8988T (cell line): Measurements from ENCODE around the gene IER3.
A peak's percentile ranks its signal among the peaks of the same experiment; 100 is the strongest.
"Not testable (repeated sequence)": the region's sequence is repeated elsewhere in the genome, so short reads cannot be mapped to it uniquely, and the experiment has no call there.

Experiments used
- DNase-seq: peaks from one replicate; pipeline ENCODE4 v3.0.0; 2011

IER3 gene

DNA sequence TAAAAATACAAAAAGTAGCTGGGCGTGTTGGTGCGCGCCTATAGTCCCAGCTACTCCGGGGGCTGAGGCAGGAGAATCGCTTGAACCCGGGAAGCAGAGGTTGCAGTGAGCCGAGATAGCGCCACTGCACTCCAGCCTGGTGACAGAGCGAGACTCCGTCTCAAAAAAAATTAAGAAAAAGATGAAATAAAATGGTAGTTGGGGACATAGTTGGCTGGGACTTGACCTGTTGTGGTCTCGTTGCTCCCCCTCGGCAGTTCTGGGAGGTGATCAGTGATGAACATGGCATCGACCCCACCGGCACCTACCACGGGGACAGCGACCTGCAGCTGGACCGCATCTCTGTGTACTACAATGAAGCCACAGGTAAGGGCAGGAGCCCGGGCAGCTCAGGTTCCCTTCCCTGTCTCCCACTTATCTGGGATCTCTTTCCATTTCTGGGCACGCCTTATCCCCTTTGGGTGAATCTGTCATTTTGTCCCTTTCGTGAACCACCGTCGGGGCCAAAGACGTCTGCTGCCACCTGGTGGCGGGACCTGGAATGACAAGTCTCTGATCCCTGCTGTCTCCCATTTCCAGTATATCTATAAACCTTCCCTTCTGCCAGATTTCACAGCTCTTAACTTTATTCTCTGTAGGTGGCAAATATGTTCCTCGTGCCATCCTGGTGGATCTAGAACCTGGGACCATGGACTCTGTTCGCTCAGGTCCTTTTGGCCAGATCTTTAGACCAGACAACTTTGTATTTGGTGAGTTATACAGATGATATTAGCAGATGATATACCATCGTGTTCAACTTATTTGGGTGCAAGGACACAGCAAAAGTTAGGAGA, 21.9 kb downstream of the IER3 start:
- no peak for DNase-seq

DNA sequence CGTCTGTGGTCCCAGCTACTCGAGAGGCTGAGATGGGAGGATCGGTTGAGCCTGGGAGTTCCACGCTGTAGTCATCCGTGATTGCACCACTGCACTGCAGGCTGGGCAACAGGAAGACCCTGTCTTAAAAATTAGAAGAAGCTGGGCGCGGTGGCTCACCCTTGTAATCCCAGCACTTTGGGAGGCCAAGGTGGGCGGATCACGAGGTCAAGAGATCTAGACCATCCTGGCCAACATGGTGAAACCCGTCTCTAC, 22.4 kb downstream of the IER3 start:
- DNase-seq = not testable (repeated sequence)

DNA sequence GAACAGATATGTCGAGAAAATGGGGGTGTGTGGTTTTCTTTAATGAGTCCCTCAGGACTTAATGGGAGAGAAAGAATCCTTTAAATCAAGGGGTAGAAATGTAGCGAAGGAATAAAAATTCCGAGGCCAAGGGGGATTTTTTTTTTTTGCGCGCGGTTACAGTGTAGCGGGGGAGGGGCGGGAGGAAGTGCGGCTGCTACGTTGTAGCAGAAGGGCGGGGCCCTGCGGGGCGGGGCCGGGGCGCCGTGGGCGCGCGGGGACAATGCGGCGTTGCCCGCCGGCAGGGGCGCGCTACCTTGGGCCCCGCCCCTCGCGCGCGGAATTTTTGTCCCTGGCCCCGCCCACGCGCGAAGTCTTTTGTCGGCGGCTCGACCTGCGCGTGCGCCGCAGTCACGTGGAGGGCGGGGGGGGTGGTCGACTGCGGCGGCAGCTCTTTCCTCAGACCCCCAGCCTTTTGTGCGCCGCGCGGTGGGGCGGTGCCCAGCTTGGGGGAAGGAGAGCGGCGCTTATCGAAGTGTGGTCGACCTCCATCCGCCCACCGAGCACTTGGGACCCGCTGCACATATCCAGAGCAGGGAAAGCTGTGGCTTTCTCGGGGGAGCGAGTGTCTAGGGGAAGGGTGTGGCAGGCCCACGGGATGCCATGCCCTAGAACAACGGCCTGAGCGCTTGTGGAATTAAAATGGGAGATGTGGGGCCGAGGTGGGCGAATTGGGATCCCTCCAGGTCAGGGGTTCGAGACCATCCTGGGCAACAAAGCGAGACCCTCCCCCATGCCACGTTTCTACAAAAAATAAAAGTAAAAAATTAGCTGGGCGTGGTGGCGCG, 22.9 kb downstream of the IER3 start:
- DNase-seq = peak; percentile 71

DNA sequence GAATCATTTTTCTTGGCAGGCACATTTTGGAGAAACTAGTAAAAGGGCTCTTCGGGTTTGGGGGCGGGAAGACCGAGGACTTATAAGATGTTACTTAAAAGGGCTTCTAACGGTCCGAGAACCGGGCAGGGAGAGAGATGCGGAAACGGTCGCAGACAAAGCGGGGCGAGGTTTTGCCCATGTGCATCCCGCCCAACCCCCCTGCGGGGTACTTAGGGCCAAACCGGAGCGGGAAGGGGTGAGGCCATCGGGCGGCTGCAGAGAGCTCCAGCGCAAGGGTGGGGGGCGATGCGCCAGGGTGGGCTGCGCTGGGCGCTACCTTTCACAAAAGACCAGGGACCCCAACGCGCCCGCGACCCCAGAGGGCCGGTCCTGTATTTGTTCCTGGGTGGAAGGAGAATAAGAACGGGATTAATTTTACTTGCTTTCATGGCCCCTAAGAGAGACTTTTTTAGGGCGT, 23.6 kb downstream of the IER3 start:
- no peak for DNase-seq

DNA sequence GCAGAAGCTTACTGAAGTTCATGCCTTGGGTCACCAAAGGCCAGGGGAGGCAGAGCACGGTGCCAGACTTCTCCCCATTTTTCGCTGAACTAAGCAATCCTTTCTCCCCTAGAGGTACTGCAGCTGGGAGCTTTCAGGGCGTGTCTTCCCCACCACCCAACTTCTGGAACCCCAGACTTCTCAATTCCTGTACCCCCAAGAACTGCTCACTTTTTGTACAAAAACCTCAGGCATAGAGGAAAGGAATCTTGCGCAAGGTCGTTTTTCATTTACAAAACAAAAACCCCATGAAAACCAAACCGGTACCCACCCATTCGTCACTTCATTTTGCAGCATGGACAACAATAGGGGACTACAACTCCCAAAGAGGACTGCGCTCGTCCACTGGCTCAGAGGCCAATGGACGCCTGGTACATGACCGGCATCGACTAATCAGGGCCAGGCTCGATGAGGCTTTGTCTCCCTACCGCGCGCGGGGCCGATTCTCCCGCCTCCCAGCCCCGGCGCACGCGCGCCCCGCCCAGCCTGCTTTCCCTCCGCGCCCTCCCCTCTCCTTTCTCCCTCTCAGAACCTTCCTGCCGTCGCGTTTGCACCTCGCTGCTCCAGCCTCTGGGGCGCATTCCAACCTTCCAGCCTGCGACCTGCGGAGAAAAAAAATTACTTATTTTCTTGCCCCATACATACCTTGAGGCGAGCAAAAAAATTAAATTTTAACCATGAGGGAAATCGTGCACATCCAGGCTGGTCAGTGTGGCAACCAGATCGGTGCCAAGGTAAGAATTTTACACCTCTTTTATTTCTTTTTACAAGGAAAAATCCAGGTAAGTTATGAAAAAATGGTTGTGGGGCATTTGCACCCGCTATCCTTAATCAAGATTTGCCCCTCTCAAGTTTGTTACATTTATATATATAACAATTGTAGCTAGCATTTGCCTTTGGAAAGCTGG, 24.3 kb downstream of the IER3 start, which contains the start of gene TUBB:
TUBB (plus strand) TSS at position 562 of the 947 bp plus-strand sequence; CDS start at position 717, 155 bp downstream.
- DNase-seq = peak; percentile 83

DNA sequence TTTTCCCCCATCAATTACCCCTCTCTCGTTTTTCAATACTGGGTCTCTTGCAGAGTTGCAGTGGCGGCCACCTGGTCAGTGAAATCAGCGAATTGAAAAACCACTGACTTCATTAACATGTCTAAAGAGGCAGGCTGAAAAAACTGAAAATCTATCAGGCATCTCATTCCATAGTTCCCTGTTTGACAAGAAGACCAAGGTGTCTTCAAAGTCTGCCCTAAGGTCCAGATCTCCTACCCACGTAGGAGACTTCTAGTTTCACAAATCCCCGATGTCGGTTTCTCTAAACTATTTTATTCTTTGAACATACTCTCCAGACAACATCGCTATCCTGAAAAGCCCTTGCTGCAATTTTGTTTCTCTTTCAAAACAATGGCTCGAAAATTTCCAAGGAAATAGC, 25.0 kb downstream of the IER3 start:
- DNase-seq = no peak

DNA sequence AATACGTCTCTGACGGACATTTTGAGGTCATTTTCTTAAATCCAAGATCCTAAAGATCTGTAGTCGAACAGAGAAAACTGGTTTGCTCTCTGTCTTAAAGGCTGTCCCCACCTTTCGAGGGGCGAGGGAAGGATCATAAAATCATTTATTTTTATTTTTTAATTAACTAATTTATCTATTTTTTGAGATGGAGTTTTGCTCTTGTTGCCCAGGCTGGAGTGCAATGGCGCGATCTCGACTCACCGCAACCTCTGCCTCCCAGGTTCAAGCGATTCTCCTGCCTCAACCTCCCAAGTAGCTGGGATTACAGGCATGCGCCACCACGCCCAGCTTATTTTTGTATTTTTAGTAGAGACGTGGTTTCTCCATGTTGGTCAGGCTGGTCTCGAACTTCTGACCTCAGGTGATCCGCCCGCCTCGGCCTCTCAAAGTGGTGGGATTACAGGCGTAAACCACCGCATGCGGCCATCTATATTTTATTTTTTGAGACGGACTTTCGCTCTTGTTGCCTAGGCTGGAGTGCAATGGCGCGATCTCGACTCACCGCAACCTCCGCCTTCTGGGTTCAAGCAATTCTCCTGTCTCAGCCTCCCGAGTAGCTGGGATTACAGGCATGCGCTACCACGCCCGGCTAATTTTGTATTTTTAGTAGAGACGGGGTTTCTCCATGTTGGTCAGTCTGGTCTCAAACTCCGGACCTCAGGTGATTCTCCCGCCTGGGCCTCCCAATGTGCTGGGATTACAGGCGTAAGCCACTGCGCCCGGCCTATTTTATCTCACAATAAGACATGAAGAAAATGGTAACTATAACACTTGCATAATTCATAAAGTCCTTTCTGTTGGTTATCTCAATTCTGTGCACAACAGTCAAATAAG, 26.3 kb downstream of the IER3 start:
- DNase-seq = not testable (repeated sequence)

DNA sequence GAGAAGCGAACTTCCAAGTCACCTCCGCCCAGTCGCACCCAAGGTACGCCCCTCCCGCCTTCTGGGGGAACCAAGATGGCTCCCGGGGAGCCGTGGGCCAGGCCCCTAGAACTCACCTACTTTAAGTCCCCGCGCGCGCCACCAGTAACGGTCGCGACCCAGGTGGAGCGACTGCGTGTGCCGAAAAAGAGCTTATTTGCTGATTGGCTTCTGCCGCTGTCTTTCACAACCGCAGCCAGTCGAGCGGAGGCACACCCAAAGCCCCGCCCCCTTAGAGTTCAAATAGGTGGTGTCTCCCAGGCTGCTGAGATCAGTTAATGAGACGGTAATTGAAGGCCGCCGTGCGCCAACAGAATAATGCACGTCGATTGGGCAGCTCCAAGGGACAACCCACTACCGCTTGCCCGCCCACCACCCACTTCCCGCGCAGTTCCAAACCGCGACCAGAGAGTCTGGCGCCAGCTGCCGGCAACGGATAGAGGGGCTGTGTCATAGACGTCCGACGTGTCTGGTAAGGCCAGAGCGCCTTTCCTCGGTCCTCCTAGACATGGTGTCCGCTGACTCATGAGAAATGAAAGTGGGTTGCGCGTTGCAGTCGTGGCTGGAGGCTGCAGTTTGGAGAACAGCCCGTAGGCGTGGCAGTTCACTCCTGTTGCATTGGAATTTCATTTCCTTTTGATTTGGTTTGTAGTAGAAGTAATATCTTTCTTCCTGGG, 27.1 kb downstream of the IER3 start, which contains the start of gene MDC1:
MDC1 (minus strand) TSS at position 153 of the 716 bp plus-strand sequence. CDS start 2,106 bp downstream, outside the sequence.
- DNase-seq = peak; percentile 88

DNA sequence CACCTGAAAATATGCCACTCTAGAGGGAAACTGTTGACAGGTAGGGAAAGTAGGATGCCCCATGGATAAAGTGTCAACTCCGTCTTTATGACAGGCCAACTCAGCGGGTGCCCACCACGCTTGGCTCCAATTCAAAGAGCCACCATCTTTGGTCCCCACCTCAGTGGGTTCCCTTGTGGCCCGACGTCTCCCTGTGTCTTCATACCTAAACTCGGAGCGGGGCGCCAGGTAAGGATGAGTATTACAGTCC, 27.5 kb downstream of the IER3 start:
- DNase-seq = no peak

DNA sequence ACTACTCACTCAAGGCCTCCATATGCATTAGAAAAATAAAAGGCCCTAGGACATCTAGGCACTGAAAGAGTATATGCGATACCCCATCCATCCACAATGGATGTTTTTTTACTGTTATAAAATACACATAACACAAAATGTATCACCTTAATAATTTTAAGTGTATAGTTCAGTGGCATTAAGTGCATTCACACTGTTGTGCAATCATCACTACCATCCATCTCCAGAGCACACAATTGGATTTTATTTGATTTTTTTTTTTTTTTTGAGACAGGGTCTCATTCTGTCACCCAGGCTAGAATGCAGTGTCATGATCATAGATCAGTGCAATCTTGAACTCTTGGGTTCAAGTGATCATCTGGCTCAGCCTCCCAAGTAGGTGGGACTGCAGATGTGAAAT, 30.1 kb downstream of the IER3 start:
- no peak for DNase-seq

DNA sequence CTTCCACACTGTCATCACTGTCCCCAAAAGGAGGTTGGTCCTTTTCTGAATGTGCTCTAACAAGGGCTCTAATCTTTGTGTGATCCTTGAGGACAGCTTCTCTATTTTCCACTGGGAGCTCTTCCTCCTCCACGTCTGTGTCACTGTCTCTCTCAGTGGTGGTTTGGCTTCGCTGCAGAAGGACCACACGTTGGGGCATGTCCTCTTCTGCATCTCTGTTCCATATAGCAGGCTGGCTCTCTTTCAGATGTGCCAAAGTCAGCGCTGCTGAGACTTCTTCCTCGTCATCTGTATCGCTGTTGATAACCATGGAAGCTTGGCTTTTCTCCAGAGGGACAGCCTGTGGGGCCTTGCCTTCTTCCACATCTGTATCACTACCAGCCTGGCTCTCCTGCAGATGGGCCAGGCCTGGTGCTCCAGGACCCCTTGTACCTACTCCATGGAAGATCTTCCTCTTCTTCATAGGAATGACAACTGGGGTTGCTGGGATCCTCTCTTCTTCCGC, 31.9 kb downstream of the IER3 start:
- DNase-seq = no peak

DNA sequence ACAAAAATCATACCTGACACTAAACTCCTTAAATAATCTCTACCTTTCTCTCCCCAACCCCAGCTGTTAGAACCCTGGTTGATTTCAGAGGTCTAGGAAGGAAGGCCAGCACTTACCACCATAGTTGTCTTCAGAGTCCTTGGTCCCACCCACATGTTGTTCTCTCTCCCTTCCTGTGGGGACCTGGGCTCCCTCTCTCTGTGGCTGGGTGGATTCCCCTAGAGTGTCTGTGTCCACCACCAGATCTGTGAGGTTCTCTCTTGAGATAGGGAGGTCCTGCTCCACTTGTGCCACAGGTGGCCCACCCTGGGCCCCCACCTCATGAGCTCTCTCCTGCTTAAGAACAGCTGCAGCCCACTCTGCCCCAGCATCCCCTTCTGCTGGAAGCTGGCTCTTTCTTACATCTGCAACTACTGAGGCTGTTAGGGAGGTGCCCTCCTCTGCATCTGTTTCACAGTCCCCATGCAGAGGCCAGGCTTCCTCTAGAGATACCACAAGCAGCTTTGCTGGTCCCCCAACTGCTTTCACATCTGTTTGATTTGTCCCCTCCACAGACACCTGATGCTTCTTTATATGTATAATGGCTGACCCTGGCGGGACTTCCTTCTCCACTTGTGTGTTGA, 32.5 kb downstream of the IER3 start:
- no peak for DNase-seq

DNA sequence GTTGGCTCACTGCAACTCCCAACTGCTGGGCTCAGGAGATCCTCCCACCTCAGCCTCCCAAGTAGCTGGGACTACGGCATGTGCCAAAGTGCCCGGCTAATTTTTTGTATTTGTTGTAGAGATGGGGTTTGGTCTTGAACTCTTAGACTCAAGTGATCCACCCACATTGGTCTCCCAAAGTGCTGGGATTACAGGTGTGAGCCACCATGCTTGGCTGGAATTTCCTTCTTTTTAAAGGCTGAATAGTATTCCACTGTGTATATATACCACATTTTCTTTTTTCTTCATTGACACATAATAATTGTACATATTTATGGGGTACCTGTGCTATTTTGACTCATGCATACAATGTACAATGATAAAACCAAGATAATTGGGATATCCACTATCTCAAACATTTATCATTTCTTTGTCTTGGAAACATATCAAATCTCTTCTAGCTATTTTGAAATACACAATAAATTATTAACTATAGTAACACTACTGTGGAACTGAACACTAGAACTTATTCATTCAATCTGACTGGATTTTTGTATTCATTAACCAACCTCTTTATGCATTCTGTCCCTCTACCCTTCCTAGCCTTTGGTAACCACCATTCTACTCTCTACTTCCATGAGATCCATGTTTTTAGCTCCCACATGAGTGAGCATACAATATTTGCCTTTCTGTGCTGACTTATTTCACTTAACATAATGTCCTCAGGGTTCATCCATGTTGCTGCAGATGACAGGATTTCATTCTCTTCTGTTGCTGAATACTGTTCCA, 35.1 kb downstream of the IER3 start:
- DNase-seq = no peak

DNA sequence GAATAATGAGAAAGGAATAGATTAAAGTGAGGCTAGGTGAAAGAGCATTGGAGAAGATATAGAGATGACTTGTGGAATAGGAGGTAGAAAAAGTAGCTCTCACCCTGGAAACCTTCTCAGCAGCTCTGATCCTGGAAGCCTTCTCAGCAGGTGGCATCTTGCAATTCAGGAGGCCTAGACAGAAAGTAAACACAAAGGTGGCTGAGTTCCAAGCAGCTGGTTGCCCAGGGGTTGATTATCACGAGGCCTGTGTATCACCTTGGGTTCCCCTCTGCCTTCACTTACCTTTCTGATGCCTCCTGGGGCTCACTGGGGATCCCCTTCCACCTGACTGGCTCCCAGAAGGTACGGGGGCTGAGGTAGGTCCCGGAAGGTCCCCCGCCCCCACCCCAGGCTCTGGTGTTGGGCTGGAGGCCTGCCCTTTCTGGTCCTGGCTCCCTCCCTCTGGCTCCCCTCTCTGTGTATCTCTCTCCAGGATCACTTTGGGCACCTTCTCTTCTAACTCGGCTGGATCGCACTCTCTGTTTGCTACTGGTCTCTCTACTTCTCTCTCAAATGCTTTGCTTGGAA, 37.0 kb downstream of the IER3 start:
- DNase-seq = no peak

DNA sequence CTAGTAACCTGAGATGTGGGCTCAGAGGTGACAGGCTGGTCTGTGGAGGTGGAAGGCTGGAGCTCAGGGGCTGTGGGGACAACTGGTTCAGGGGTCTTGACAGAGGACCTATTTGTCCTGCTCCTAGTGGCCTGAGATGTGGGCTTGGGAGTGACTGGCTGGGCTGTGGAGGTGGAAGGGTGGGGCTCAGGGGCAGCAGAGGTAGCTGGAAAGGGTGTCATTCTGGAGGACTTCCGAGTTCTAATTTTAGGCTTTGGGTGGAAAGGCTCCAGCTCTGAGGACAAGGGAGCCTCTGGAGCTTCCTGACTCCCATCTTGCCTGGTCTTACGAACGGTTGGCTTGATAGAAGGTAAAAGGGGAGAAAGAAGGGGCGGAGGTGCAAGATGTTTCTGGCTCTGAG, 38.7 kb downstream of the IER3 start:
- DNase-seq = no peak

DNA sequence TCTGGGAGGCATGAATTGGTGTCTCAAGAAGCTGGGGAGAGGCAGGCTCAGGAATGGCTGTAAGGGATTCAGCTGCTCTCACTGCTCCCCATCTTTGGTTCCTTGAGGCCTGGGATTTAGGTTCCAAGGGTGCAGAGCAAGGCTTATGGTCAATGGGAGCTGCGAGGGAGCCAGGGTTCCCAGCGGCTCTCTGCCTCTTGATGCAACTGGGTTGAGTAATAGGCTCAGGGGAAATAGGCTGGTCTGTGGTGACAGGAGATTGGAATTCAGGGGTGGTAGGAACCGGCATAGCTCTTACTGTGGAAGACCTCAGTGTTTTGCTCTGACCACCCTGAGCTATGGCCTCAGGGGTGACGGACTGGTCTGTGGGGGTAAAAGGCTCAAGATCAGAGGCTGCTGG, 40.5 kb downstream of the IER3 start:
- no peak for DNase-seq

DNA sequence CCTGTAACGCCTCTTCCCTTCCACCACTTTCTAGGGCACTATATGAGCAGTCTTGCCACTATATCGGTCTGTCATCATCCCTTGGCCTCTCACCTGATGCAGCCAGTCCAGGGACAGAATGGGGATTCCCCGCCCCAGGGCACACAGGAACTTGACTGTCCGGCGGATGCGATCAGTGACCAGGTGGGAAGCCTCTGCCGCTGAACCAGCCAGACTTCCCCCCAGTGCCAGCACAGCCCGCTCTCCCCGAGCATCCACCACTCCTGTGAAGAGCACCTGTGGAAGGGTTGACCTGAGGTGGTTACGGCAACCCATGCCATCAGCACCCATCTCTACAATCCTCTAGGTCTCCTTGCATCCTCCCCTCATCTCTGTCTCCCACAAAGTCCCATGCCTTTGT, 41.3 kb downstream of the IER3 start:
- DNase-seq = no peak

DNA sequence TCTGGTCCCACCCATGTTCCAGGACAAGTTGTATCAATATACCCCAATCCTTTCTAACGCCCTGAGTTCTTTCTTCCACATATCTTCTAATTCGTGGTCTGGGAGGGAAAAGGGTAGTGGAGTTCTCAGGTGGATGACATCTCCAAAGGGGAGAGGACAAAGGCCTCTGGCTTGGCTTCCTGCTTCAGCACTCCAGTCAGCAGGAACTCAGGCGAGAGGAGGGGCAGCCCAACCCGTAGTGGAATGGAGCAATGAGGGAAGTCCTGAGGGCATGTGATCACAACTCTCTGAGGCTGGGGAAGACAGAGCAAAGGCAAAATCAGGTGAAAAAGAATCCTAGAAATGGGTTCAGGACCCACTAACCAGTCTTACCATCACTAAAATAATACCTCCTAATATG, 44.0 kb downstream of the IER3 start:
- no peak for DNase-seq

DNA sequence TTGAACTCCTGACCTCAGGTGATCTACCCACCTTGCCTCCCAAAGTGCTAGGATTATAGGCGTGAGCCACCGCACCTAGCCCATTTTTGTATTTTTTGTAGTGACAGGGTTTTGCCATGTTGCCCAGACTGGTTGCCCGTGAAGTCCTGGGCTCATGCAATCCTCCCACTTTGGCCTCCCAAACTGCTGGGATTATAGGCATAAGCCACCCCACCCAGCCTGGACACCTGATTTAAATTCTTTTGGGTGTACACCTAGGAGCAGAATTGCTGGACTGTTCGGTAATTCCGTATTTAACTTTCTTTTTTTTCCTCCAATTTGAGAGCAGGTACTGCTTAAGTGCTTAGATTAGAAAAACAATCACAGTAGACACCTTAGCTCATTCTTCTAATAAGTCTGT, 47.9 kb downstream of the IER3 start:
- DNase-seq = no peak
